ENCODE data around the gene MAPK11.
"Not testable (repeated sequence)": the region's sequence is repeated elsewhere in the genome, so short reads cannot be mapped to it uniquely, and the experiment has no call there.

The MAPK11 gene

DNA sequence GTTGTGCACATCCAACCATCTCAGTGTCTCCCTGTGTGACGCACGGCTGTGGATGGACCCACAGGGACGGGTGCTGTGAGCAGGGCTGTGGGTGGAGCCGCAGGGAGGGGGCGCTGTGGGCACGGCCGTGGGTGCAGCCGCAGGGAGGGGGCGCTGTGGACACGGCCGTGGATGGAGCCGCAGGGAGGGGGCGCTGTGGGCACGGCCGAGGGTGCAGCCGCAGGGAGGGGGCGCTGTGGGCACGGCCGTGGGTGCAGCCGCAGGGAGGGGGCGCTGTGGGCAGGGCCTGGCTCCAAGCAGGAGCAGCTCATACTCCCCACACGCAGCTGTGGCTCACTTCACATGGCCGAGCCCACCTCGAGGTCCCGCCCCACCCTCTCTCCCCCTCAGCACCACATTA lies 6.0 kb upstream of the MAPK11 start:
- DNase-seq (ENCODE audit: low read depth): no peak

DNA sequence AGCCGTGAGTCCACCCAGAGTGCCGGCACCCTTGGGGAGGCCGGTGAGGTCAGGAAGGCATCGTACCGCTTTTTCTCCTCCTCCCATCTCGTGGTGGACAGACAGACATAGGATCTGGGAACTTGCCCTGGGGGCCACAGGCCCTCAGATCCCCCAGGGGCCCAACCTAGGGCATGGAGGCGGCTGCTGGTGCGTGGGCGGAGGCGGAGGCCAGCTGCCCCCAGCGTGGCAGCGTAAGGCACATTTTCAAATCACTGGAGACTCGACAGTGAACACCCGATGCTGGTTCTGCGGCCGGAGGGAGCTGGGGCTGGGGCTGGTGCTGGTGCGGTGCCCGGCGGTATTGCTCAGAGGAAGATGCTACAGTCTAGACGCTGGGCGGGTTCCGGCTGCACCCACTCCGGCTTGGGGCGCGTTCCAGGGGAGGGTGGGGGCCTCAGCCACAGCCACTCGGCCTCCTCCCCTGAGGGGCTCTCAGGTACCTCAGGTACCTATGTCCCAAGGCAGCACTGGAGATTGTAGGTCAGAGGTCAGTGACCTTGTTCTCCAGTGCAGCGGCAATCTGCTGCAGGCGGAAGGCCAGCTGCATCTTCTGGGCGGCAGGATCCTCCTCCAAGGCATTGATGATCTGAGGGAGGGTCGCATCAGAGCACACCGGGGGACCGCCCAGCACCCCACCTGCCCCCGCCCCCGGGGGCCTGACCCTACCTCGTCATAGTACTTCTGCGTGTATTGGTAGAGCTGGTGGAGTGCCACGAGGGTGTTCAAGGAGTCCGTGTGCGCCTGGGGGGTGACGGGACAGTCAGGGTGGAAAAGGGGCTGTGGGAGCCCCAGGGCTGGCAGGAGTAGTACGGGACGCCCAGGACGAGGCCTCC lies 5.2 kb upstream of the MAPK11 start:
- DNase-seq (ENCODE audit: low read depth): no peak

DNA sequence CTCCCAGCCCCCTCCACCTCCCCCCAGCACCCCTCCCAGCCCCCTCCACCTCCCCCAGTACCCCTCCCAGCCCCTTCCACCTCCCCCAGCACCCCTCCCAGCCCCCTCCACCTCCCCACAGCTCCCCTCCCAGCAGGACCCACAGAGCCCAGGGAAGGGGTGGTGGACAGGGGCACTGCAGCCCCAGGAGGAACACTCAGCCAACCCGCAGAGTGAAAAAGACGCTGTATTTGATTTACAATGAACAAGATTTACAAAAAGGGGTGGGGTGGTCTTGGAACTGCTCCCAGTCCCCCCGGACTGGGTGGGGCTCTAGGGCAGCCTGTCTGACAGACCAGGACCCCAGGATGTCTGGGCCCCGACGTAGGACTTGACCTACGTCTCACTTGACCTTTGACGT lies 4.6 kb upstream of the MAPK11 start:
- DNase-seq (ENCODE audit: low read depth): no peak

DNA sequence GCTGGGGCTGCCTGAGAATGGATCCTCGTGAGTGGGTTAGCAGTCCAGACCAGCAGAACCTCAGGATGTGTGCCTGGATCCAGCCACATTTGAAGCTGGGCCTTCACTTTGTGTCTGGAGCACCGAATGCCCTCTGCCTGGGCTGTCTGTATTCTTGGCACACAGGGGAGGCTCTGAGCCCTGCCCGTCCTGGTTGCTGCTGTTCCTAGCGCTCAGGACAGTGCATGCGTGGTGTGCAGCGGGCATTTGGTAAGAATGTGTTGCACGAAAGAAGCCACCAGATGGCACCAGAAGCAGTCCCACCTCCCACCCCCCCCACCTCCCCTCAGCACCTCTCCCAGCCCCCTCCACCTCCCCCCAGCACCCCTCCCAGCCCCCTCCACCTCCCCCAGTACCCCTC lies 4.1 kb upstream of the MAPK11 start:
- no peak for DNase-seq (ENCODE audit: low read depth)

DNA sequence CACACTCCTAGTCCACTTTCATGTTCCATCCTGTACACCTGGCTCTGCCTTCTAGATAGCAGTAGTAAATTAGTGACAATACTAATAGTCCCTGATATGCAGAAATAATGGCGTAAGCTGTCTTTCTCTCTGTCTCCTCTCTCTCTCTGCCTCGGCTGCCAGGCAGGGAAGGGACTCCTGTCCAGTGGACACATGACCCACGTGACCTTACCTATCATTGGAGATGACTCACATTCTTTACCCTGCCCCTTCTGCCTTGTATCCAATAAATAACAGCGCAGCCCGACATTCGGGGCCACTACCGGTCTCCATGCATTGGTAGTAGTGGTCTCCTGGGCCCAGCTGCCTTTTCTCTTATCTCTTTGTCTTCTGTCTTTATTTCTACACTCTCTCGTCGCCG lies 3.6 kb upstream of the MAPK11 start:
- not testable (repeated sequence) for DNase-seq (ENCODE audit: low read depth)

DNA sequence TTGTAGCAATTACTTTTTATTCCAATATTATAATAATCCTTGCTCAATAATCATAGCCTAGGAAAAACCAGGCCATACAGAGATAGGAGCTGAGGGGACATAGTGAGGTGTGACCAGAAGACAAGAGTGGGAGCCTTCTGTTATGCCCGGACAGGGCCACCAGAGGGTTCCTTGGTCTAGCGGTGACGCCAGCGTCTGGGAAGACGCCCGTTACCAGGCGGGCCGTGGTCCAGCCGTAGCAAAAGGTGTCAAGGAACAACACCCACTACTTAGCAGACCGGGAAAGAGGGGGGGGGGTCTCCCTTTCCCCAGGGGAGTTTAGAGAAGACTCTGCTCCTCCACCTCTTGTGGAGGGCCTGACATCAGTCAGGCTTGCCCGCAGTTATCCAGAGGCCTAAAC lies 3.2 kb upstream of the MAPK11 start:
- DNase-seq (ENCODE audit: low read depth): not testable (repeated sequence)

DNA sequence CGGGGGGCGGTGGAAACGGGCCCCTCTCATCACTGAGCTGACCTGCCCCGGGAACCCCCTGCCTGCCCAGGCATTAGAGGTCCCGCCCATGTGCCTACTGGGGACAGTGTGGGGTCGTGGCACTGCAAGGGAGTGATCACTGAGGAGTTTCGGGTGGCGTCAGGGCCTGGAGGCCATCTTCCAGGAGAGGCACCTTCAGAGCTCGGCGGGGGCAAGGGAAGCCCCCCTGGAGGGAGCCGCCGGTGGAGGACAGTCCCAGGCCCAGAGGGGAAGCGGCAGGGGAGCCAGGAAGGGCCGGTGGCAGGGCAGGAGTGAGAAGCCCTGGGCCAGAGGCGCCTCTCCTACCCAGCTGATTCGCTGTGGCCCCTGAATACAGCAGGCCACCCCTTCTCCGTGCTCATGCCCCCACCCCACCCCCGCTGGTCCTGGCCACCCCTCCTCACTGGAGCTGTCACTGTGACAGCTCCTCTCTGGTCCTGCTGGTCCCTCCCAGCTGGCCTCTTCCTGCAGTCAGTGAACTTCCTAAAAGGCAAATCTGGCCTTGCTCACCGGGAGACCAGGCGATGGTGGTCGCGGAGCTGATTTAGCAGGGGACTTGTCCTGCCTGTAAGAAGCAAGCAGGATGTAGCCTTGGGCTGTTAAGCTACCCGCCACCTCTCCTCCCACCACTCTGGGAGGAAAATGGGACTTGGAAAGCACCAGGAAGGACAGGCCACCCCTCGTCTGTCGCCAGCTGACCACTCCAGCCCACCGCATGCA lies 2.0 kb upstream of the MAPK11 start:
- no peak for DNase-seq (ENCODE audit: low read depth)

DNA sequence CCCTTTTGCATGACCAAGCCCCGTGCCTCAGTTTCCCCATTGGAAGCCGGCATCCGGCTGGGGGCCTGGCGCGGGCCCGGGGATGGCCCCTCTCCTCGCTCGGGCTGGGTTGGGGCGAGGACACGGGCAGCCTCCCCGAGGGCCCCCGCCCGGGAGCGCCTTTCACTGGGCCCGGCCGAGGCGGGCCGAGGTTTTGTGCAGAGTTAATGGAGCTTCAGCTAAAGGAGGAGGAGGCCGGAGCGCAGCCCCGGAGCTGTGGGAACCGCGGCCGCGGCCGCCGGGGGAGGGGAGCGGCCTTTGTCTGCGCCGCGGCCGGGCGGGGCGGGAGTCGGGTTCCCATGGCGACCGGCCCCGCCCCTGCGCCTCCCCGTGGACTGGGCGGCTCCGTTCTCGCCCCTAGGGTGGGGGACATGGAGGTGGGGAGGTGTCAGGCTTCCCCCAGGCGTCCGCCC lies 1.4 kb upstream of the MAPK11 start:
- DNase-seq (ENCODE audit: low read depth): peak; percentile 26

DNA sequence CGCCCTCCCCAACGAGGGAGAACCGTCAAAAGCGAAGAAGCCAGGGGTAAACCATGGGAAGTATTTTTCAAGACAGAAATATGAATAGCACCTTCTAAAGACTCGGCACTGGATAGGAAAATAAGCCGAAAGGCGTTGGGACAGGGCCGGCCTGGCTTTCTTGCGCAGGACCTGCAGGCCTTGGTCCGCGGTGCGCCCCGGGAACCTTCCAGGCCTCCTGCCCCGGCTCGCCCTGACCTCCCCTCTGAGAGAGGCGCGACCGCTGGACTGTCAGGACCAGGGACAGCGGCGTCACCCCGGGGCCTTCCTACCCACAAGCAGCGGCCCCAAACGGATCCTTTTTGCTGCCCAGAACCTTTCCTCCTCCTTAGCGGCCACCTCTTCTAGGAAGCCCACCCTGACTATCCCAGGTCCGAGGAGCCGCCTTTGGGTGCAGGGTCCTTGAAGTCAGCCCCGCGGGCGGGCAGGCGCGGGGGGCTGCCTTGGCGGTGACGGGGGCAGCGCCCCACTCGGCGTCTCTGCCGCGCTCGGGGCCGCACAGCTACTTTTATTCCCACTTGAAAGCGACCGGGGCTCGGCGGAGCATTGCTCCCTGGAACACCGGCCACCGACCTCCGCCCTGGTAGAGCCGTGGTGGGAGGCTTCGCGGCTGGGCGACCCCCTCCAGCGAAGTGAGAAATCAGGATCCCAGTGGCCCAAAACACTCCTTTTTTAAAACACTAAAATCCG lies 650 bp upstream of the MAPK11 start:
- DNase-seq (ENCODE audit: low read depth): peak; percentile 50

DNA sequence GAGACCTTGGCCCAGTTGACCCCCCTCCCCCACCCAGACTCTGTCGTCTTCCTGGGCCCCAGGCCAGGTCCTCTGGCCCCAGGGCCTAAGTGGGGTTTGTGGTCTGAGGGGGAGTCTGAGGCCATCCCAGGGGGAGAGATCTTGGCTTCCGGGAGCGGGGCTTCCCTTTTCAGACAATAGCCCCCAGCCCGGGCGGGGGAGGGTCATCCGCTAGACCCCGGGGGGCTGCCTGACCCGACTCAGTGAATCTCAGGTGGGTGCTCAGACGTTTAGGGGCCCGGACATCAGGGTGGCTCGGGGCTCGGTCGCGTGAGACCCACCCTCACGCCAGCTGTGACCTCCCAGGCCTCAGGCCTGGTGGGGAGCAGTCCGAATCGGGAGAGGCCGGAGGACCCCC lies 609 bp downstream of the MAPK11 start:
- no peak for DNase-seq (ENCODE audit: low read depth)

DNA sequence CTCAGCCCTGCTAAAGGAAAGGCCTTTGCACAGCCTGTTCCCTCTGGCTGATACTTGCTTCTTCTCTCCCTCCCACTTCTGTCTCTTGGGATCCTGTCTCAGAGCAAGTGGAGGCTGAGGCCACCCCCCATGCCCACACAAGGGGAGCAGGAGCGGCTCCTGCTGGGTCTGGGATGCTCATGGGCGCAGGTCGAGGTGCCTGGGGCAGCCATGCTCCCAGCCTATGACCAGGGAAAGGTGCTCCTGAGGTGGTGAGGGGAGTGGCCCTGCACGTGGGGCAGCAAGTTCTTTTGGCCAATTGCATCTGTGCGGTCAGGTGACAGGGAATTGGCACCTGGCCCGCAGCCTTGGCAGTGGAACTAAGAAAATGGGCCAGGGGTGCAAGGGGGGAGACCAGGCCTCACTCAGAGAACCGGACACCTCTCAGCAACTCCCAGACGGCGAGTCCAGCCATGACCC lies 1.5 kb downstream of the MAPK11 start:
- no peak for DNase-seq (ENCODE audit: low read depth)

DNA sequence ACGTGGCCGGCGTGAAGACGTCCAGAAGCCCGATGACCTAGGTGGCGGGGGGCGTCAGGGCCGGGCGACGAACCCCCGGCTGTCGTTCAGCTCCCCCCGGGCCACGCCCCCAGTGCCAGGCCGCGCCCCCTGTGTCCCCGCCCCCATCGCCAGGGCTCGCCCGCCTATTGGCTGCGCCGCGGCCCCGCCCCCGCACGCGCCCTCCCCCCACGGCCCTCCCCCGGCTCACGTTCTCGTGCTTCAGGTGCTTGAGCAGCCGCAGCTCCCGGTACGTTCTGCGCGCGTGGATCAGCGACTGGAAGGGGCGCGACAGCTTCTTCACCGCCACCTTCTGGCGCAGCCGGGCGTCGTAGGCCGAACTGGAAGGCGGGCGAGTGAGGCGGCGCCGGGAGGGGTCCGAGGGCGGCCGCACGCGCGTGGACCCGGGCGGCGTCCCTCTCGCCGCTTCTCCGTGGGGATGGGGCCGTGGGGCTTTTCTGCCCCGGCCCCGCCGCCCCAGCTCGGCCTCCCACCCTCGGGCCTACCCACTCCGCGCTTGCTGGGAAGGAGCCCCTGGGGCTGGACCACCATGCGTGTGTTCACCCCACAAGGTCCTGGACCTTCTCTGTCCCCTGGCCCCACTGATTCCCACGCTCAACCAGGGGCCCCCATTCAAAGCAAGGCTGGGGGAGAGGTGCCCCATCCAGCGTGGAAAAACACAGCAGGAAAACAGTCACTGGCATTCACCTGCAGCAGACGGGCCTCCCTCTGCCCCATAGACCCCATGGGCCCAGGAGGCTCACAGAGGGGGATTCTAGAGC lies 2.4 kb downstream of the MAPK11 start:
- DNase-seq (ENCODE audit: low read depth): peak; percentile 21

DNA sequence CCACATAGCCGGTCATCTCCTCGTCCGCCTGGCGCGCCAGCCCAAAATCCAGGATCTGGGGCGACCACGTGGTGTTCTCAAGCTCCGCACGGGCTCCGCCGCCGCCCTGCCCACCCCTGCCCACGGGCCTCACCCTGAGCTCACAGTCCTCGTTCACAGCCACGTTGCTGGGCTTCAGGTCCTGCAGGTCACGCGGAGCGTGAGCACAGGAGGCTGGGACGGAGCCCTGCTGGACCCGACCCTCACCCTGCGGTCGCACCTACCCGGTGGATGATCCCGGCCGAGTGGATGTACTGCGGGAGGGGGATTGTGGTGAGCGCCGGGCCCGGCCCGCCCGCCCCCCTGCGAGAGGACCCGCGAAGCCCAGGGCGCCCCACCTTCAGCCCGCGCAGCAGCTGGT lies 3.2 kb downstream of the MAPK11 start:
- no peak for DNase-seq (ENCODE audit: low read depth)

DNA sequence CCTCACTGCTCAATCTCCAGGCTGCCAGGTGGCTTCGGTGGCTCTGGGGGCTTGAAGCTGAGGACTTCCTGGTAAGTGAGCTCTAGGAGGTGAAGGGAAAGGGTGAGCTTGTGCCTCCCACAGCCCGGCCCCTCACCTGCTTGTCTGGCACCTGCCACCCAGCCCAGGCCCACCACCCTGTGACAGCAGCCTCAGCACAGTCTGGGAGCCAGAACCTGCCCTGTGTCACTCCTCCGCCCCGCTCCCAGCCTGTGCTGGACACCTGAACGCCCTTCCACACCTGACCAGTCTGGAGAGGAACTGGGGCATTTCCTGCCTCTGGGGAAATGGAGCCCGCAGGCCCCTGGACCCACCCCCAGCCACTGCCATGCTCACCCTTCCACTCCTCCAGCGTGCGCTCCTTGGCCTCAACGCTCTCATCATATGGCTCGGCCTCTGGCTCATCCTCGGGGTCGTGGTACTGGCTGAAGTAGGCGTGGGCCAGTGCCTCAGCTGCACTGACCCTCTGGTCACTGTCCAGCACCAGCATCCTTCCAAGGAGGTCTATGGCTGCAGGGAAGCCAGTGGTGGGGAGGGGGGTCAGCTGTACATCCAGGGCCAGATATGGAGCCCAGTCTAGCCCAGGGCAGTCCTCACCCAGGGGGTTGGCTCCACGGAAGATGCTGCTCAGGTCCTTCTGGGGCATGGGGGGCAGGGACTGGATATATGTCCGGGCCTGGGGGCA lies 5.1 kb downstream of the MAPK11 start:
- no peak for DNase-seq (ENCODE audit: low read depth)

DNA sequence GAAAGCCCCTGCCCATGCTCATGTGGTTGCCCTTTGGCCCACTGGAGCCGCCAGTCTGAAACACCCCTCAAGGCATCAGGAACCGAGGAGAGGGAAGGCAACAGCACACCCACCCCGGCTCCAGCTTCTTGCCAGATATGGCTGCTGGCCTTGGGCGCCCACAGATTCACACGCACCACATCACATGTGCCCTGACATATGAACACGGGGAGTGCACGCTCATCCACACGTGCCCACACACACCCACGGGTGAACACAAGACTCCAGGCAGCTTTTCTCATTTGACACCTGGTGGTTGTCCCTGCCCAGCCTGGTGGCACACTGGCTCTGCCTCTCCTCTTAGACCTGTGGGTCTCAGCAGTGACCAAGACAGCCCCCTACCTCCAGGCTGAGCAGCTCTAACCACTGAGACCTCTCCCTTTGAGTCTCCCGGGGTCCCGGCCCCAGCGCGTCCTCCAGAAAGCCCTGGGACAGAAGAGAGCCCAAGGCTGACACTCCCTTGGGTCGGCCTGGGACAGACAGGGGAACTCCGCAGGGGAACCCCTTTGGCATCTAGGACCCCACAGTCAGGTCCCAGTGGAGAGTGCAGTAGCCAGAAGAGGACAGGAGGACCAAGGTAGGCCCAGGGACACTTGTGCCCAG lies 6.0 kb downstream of the MAPK11 start:
- DNase-seq (ENCODE audit: low read depth): no peak

DNA sequence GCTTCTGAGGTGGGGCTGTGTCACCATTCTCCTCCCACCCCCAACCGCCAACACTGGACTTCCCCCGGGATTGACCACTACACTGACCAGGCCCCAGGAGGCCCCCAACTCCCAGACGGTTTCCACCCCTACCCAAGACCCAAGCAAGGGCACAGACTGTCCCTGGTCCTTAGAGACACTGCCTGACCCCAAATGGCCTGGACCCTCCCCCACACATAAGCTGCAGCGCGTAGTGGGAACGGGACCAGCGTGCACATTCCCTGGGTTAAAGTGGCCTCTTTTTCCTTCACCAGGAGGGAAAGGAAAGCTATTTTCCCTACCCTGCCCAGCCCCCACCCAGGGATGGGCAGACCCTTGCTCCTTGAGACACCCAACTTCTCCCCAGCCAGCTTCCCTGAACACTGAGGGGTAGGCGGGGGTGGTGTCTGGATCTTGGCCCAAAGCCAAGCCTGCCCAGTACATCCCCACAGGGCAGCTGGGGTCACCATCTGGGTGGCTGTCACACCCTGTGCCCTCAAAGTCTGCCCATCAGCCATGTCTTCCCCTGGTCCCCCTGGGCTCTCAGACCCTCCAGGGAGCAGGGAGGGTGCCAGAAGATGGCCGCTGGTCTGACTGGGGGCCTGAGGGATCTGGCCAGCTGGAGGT lies 7.1 kb downstream of the MAPK11 start:
- DNase-seq (ENCODE audit: low read depth): no peak

DNA sequence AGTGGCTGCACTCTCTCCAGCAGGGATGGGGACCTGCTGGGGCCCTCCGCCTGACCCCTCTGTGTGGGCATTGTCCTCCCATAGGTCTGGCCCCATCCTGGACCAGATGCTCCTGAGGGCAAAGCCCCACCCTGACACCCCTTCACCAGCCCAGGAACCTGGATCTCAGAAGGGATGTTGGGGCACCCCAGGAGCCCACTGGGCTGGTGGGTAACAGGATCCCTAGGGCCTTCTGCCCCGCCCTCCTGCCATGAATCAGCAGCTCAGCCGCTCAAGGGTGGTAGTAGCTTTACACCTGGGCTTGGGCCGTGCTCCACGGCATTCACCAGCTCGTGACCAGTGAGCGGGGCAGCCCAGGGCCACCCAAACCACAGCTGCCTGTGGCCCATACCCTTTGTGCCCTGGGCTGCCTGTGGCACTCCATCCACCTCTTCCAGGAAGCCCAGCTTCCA lies 7.7 kb downstream of the MAPK11 start:
- no peak for DNase-seq (ENCODE audit: low read depth)

DNA sequence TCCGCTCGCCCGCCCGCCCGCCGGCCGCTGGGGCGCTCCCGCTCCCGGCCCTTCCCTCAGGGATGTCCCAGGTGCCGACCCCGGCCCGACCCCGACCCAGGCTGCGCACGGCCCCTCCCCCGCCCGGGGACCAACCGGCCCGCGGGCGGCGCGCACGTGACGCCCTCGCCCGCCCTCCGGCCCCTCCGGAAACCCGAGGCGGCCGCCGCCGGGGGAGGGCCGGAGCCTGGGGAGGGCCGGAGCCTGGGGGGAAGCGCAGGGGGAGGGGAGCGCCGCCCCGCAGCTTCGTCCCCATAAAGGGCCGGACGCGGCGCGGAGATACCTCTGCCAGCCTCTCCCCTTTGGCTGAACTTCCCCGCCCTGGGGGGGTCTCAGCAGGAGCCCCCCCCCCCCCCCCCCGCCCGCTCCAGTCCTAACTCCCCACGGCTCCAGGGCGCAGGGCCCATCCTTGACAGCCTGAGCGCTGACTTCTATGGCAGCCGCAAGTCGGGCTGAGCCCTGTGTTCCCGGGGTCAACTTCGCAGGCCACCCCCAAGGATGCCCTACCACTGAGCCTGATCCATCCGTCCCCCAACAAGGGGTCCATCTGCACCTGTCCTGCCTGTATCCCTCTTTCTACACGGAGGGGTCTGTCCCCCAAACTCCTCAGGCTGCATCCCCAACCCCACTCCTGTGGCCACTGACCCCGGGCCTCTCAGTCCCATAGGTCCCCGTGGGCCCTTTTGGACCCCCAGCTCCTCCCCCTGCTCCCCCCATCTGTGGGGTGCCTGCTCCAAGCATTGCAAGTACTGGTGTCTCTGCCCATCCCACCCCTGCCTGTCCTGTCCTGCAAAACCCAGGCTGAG lies 8.3 kb downstream of the MAPK11 start, which contains the start of gene MAPK12:
TSS of gene MAPK12 (minus strand) at position 69 of the 845 bp plus-strand sequence. CDS start 174 bp downstream, outside the sequence.
- no peak for DNase-seq (ENCODE audit: low read depth)
